RPMI7951 (cell line): Measurements from ENCODE around the gene CFAP74. TPM values are rescaled to one million over a fixed set of nuclear protein-coding genes. Genes with fewer than 3 reads are reported as not detected.

ENCODE experiments used
- DNase-seq: peaks from one replicate; pipeline ENCODE4 v3.0.0-alpha.2; 2012; ENCODE audit warnings: low read depth
- total RNA-seq: library from RNA; depleted of rRNA; stranded (reverse); fragments of >200 nt; shearing (Covaris generic); gene quantifications from 2 replicates; pipeline ENCODE4 v1.2.3, GENCODE V29; 2014; rRNA removed

The CFAP74 gene
- total RNA-seq, 1 experiment from 2014 or later: not detected

GRCh38 chr1:1874901-1875300 is 128.7 kb downstream of the CFAP74 start:
- no peak for DNase-seq

DNA sequence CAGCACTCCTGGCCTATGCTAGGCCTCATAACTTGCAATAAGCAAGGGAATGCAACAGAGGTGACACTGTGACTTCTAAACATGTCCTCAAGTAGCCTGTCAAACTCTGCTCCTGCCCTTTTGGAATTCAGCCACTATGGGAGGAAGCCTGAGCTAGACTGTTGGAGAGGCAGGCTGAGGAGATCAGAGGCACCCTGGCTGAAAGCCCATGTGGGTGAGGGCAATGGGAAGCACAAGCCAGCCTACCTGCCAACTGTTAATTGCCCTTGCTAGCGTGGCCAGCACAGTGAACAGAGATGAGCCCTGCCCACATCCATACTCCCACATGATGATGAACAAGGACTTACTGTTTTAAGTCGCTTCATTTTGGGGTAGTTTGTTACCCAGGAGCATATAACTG is 130.4 kb downstream of the CFAP74 start:
- DNase-seq: no peak

- no peak for DNase-seq
These were observed 131.1 kb downstream of the CFAP74 start for GRCh38 chr1:1872329-1872994.

Other genes with a start within 250 kb of the CFAP74 start
- 24.0 and 30.3 TPM in 2 replicates for gene NADK, start 225.3 kb downstream of the CFAP74 start, total RNA-seq
- gene GNB1, start 112.7 kb downstream of the CFAP74 start, total RNA-seq: 87.6 and 97.9 TPM in 2 replicates
- gene CALML6, start 88.5 kb downstream of the CFAP74 start, total RNA-seq: not detected in 2 replicates
- 0.39 and 0.48 TPM in 2 replicates for gene TMEM52, start 84.5 kb downstream of the CFAP74 start, total RNA-seq
- 1.3 TPM in 1 of 2 replicates, not detected in the other for gene GABRD, start 15.6 kb upstream of the CFAP74 start, total RNA-seq
- gene PRKCZ, start 46.6 kb upstream of the CFAP74 start, total RNA-seq: 2.3 and 5.2 TPM in 2 replicates
- gene FAAP20, start 191.0 kb upstream of the CFAP74 start, total RNA-seq: 30.3 and 38.3 TPM in 2 replicates
- 3.5 and 7.7 TPM in 2 replicates for gene SKI, start 224.5 kb upstream of the CFAP74 start, total RNA-seq